Stimulated activated CD4-positive, alpha-beta T cell treated with anti-CD3 and anti-CD28 coated beads, Interleukin-1b, Interleukin-23, amount 100 ng/mL, for 48 hours (primary cell): ENCODE data around the gene LIN52.
"Not testable (repeated sequence)": the region's sequence is repeated elsewhere in the genome, so short reads cannot be mapped to it uniquely, and the experiment has no call there.

Source experiments
- DNase-seq: peaks from one replicate; pipeline ENCODE4 v3.0.0-alpha.2; 2020

LIN52 gene

DNA sequence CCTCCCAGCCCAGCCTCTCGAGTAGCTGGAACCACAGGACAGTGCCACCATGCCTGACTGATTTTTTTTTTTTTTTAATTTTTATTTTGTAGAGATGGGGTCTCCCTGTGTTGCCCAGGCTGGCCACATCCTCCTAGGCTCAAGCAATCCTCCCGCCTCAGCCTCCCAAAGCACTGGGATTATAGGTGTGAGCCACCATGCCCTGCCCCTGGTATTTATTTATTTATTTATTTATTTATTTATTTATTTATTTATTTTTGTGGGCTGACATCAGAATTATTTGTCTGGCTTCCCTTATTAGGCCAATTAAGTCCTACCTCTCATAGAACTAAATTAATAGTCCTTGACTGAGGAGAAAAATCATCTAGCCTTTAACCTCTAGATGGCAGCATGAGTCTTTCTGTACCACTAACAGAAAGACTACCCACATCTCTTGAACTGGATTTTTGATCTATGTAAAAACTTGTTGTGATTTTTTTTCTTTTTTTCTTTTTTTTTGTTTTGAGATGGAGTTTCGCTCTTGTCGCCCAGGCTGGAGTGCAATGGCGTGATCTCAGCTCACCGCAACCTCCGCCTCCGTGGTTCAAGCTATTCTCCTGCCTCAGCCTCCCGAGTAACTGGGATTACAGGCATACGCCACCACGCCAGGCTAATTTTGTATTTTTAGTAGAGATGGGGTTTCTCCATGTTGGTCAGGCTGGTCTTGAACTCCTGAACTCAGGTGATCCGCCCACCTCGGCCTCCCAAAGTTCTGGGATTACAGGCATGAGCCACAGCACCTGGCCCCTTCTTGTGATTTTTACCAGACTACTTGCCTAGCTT, 26.9 kb downstream of the LIN52 start:
- not testable (repeated sequence) for DNase-seq

GRCh38 chr14:74125487-74125886, 40.7 kb downstream of the LIN52 start:
- not testable (repeated sequence) for DNase-seq

GRCh38 chr14:74126315-74127013, 41.7 kb downstream of the LIN52 start:
- no peak for DNase-seq

DNA sequence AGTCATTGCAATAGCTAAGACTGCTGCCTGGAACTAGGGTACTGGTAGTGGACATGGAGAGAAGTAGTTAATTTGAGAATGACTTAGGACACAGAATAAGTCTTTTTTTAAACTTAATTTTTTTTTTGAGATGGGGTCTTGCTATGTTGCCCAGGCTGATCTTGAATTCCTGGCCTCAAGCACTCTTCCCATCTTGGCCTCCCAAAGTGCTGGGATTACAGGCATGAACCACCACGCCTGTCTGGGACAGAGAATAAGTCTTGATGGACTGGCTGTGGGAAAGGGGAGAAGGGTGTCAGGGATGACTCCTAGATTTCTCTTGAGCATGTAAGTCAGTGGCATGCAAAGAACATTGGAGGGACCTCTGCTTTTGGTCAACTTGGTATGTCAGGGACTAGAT, 42.9 kb downstream of the LIN52 start:
- DNase-seq = no peak

DNA sequence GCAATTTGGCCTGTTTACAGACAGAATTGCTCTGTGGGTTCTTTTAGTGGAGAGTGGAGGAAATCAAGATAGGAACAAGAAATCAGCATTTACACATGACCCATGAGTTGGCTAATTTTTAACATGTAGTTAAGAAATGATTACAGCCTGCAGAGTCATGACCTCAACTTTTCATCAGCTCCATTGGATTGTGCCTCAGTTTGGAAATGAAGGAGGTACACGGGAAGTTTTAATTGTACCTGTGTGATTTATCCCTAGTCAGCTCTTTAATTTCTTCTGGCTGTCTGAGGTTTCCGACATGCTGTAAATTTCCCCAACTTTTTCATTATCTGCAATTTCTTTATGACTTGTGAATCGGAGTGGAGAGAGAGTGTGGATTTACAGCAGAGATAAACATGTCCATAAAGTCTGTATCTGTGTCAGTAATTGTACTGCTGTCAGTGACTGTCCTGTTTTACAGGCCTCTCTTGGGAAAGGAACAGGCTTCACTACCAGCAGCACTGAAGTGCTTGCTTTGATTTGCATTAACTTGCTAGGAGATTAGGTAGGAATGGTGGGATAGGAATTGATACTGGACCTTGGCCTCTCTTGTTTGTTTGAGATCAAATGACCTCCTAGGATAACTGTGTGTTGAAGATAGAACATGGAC, 49.2 kb downstream of the LIN52 start:
- no peak for DNase-seq

DNA sequence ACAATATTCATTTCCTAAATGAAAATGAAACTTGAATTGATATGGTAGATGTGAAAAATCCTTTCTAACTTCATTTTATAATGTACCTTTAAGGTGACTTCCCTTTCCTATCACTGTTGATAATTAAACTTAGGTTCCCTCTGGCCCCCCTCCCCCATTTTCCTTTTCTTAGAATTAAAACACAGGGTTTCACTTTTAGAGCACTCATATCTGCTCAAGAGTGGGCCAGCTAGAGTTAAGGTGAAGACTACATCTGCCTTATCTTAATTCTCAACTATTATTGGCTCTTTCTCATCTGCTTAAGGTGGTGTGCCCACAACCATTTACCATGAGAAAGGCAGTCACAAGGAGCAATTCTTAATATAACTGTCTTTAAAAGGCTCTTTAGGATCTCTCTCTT, 49.7 kb downstream of the LIN52 start:
- DNase-seq = no peak

GRCh38 chr14:74135426-74135825, 50.7 kb downstream of the LIN52 start:
- no peak for DNase-seq

GRCh38 chr14:74140374-74140850, 55.7 kb downstream of the LIN52 start:
- no peak for DNase-seq

GRCh38 chr14:74141703-74142102, 56.9 kb downstream of the LIN52 start:
- DNase-seq = no peak

DNA sequence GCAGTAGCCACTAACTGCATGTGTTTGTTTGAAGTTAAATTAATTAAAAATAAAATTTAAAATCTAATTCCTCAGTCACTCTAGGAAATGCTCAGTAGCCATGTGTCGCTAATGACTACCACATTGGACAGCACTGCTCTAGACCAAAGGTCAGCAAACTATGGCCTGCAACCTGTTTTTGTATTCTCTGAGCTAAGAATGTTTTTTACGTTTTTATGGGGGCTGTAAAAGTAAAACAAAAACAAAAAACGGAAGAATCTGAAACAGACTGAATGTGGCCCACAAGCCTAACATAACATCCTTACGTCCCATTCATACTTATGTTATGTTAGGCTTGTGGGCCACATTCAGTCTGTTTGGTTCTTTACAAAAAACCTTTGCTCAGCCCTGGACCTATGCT, 57.8 kb downstream of the LIN52 start:
- DNase-seq = no peak

DNA sequence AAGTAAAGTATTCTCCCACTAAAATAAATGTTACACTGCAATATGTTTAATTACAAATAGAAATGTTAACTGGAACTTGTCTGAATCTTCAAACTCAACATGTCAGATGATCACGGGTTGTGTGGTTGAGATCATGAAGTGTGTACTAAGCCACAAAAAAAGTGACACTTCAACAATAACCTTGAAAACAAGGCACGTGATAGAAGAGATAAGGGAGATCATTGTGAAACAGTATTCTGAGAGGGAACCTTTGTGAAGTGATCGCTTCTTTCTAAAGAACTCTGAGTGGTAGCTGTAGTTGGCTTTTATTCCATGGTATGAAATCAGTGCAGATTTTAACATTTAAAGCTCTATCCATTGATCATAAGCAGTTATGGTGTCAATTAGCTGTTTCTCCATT, 60.0 kb downstream of the LIN52 start:
- DNase-seq = no peak

GRCh38 chr14:74147571-74147970, 62.8 kb downstream of the LIN52 start:
- DNase-seq = no peak

- no peak for DNase-seq
These were observed 63.9 kb downstream of the LIN52 start for GRCh38 chr14:74148705-74149104.

GRCh38 chr14:74155287-74155686, 70.5 kb downstream of the LIN52 start:
- no peak for DNase-seq

GRCh38 chr14:74155749-74156148, 71.0 kb downstream of the LIN52 start:
- no peak for DNase-seq

GRCh38 chr14:74160763-74161162, 76.0 kb downstream of the LIN52 start:
- no peak for DNase-seq

DNA sequence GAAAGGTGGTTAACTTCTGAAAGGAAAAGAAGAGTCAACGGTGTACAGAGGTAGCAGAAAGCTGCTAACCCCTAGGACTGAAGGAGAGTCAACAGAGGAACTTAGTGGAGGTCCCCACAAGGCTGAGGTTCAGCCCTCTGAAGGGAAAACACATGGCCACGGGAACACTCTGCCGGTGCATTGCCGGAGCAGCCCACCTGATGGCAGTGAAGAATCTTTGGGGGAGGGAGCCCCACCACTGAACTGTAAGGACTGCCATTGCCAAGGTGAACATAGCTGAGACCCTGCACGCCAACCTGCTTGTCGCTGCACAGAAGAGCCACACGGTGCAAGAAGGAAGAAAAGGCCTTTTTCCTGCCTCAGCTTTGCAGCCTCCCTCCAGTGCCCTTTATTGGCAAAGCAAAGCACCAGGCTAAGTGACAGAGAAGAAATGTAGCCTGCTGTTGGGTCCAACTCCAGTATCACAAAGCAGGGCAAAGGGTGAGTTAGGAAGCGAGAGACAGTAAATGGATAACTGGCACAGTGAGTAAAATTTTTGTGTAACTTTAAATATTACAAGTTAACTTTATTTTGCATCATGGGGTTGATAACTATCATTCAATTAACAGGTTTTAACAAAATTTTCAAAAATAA, 76.9 kb downstream of the LIN52 start:
- no peak for DNase-seq

GRCh38 chr14:74169906-74170305, 85.2 kb downstream of the LIN52 start:
- no peak for DNase-seq

DNA sequence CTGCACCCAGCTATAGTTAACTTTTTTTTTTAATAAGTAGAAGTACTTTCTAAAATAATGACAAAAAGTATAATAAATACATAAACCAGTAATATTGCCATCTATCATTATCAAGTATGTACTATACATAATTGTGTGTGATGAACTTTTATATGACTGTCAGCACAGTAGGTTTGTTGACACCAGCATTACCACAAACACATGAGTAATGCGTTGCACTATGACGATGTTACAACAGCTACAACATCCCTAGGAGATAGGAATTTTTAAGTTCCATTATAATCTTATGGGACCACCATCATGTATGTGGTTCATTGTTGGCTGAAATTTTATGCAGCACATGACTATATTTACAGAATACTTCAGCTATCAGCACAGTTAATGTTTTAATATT, 91.6 kb downstream of the LIN52 start:
- no peak for DNase-seq

DNA sequence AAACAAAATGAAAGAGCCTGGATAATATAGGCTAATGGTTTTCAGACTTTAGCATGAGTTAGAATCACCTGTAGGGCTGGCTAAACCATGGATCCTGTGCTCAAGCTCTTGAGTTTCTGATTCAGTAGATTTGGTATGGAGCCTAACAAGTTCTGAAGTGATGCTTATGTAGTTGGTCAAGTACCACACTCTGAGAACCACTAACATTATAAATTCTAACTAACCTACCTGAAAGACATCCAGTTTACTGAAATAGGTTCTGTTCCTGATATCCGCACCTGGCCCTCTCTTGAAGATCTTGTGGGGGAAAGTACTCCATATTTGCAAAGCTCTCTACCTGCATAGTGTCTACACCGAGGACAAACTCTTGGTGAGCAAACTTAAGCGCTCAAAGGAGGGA, 95.1 kb downstream of the LIN52 start:
- no peak for DNase-seq

- no peak for DNase-seq
These were observed 106.3 kb downstream of the LIN52 start for GRCh38 chr14:74190927-74191575.

- no peak for DNase-seq
These were observed 109.9 kb downstream of the LIN52 start for GRCh38 chr14:74194506-74195274.
